RWPE2 (cell line): ENCODE measurements around the gene CHST6.
"Not testable (repeated sequence)": the region's sequence is repeated elsewhere in the genome, so short reads cannot be mapped to it uniquely, and the experiment has no call there.

ENCODE experiments used
- ATAC-seq: fragments of 200-7000 bp; cut with Tn5 transposase; 3 replicates; pipeline ENCODE4 v1.9.1; 2021; ENCODE audit warnings: low read depth
- DNase-seq: peaks from one replicate; pipeline ENCODE4 v3.0.0-alpha.2; 2020; ENCODE audit warnings: low spot score
- H3K27ac ChIP-seq: fragments of 450-650 bp; 2 replicates; pipeline ENCODE4 v1.5.1; 2017; ENCODE audit warnings: mild to moderate bottlenecking; ENCODE audit not compliant: poor library complexity, severe bottlenecking
- H3K27me3 ChIP-seq: fragments of 250-450 bp; sonication (Bioruptor Pico); 2 replicates; pipeline ENCODE4 v1.5.1; 2021; ENCODE audit warnings: mild to moderate bottlenecking, moderate library complexity; ENCODE audit not compliant: insufficient read depth, poor library complexity, severe bottlenecking
- H3K36me3 ChIP-seq: fragments of 250-450 bp; sonication (Bioruptor Pico); 2 replicates; pipeline ENCODE4 v1.5.1; 2020; ENCODE audit warnings: low read depth, mild to moderate bottlenecking, moderate library complexity
- H3K4me1 ChIP-seq: fragments of 250-450 bp; sonication (Bioruptor Pico); 2 replicates; pipeline ENCODE4 v1.5.1; 2021; ENCODE audit warnings: mild to moderate bottlenecking, moderate library complexity; ENCODE audit not compliant: insufficient read depth, poor library complexity, severe bottlenecking
- H3K4me3 ChIP-seq: fragments of 250-450 bp; sonication (Bioruptor Pico); 2 replicates; pipeline ENCODE4 v1.5.1; 2021; ENCODE audit warnings: mild to moderate bottlenecking, moderate library complexity; ENCODE audit not compliant: severe bottlenecking
- H3K9me3 ChIP-seq: fragments of 250-450 bp; sonication (Bioruptor Pico); 2 replicates; pipeline ENCODE4 v1.5.1; 2021; ENCODE audit warnings: mild to moderate bottlenecking, moderate library complexity; ENCODE audit not compliant: severe bottlenecking
- TF ChIP-seq, protein P1 (sequence below): fragments of 450-650 bp; IDR thresholded peaks from one replicate; pipeline ENCODE4 v1.5.1; 2017; ENCODE audit warnings: mild to moderate bottlenecking, moderate library complexity; ENCODE audit not compliant: poor library complexity, severe bottlenecking

CHST6 gene

DNA sequence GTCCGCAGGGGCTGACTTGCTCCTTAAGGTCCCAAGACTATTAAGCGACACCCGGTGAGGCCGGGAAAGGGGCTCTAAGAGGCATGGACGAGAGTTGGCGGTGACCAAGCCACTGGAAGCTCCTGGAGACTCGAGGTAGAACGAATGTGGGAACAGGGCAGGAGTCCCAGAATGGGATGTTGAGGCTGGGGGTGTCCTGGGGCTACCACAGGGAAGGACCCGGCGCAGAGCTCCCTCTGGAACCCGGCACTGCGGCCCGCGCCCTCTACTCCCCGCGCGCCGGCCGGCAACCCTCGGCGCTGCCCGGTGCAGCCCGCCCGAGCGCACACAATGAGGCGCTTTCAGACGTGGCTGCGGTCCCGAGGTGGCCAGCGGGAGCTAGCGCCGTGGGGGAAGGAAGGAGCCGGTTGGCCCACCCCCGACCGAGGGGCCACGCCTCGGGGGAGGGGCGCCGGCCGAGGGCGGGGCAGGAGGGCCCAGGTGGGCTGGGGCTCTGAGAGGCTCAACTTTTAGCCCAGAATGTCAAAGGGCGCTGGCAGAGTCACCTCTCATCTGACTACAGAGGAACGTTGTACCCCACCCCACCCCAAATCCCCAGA lies at the start of gene CHST6:
CHST6 (minus strand) TSS at position 366 of the 599 bp plus-strand sequence. CDS start 15,613 bp downstream, outside the sequence.
- Histone ChIP-seq H3K36me3 (no peaks in the 10 kb centered on the region), H3K4me1 (peaks cover 11% of the 10 kb centered on the region), H3K27me3 (peaks cover 4% of the 10 kb centered on the region), H3K9me3 (no peaks in the 10 kb centered on the region), H3K27ac (no peak within 1 kb of the TSS), H3K4me3 (peak within 1 kb of the TSS; percentile 28)
- TF ChIP-seq, protein P1, sequence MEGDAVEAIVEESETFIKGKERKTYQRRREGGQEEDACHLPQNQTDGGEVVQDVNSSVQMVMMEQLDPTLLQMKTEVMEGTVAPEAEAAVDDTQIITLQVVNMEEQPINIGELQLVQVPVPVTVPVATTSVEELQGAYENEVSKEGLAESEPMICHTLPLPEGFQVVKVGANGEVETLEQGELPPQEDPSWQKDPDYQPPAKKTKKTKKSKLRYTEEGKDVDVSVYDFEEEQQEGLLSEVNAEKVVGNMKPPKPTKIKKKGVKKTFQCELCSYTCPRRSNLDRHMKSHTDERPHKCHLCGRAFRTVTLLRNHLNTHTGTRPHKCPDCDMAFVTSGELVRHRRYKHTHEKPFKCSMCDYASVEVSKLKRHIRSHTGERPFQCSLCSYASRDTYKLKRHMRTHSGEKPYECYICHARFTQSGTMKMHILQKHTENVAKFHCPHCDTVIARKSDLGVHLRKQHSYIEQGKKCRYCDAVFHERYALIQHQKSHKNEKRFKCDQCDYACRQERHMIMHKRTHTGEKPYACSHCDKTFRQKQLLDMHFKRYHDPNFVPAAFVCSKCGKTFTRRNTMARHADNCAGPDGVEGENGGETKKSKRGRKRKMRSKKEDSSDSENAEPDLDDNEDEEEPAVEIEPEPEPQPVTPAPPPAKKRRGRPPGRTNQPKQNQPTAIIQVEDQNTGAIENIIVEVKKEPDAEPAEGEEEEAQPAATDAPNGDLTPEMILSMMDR: no peak
- DNase-seq (no peak), ATAC-seq (peak; percentile 55)

DNA sequence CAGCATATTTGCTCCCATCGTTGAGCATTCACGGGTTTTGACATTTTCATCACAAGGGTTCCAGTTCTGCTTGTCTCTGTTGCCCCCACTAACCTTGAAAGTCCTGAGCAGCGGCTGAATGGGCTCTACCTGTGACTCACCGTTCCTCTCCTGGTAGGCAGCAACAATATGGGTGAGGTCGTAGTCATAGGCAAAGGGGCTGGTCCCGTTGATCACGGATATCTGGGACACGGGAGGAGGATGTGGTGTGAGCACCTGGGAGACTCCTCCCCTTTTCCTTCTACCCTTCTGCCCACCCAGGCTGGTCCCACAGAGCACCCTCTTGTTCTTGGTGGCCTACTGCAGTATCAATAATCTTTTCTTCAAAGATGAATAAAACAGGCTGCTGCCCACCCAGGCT lies 47.2 kb upstream of the CHST6 start:
- not testable (repeated sequence) for H3K27me3 ChIP-seq, H3K9me3 ChIP-seq, H3K4me1 ChIP-seq, DNase-seq, H3K4me3 ChIP-seq, H3K27ac ChIP-seq, ATAC-seq
- peaks cover 18% of the 10 kb centered on the region for H3K36me3 ChIP-seq

DNA sequence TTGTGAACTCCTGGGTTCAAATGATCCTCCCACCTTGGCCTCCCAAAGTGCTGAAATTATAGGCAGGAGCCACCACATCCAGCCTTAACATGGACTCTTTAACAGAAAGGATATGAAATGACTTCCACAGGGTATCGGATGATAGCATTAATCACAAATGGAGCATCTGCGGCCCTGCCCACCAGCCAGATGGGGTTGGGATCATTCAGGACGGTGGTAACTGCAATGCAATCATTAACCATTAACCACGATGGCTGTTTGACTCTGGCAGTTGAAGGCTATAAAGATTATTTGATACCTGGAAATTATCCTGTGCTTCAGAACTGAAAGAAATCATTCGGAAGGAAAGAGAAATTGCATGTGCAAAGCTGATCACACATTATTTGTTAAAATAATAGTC lies 46.0 kb upstream of the CHST6 start:
- H3K4me3 ChIP-seq: no peak overlapping the region
- no peaks in the 10 kb centered on the region for H3K27me3 ChIP-seq
- no peaks in the 10 kb centered on the region for H3K4me1 ChIP-seq
- H3K27ac ChIP-seq: no peak overlapping the region
- TF ChIP-seq, protein P1: no peak
- peaks cover 18% of the 10 kb centered on the region for H3K36me3 ChIP-seq
- peaks cover 2% of the 10 kb centered on the region for H3K9me3 ChIP-seq
- no peak for DNase-seq
- ATAC-seq: no peak

DNA sequence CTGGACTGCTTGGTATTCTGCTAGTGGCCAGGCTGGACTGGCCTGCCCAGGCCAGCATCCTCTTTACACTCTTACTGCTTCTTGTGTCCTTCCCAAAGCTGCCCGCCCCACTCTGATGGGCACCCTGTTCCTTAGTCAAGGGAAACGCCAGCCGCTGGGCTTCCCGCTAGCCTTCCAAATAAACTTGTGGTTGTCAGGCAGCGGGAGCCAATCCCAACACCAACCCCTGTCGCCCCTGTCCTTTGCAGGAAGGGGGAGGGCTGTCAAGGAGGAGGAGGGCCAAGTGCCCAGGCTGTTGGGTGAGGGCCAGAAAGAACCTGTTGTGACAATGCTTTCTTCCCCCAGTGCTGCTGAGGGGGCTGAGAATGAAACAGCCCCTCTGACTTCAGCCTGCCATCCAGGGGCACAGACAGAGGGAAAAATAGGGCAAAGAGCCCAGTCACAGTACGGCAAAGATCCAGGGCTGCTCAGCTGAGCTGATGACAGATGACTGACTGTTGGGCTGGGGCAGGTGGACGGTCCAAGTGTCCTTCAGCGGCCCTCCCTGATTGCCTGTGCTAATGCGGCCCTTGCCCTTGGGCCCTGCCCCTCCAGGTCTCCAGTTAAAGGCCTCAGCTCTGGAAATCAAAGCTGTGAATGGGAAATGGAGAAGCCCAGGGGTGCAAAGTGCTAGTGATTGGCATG lies 43.8 kb upstream of the CHST6 start:
- DNase-seq, H3K27me3 ChIP-seq, H3K4me3 ChIP-seq, H3K9me3 ChIP-seq, H3K4me1 ChIP-seq, H3K27ac ChIP-seq: not testable (repeated sequence)
- H3K36me3 ChIP-seq: peaks cover 18% of the 10 kb centered on the region
- ATAC-seq: peak; percentile 69

DNA sequence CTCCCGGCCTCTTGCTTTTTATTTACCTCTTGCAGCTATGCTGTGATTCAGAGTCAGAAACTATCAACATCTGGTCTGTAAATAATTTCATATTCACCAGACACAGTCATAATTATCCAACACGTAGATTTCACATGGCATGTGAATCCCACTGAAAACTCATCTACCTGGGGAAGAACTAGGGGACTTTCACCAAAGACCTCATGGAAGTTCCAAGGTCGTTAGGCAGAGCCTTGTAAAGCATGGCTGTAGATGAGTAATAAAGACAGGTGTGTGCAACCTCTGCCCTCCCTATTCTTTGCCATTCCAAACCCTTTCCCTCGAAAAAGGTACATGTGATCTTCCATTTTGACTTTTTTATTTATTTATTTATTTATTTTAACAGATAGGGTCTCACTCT lies 42.5 kb upstream of the CHST6 start:
- H3K27me3 ChIP-seq: no peaks in the 10 kb centered on the region
- H3K4me1 ChIP-seq: no peaks in the 10 kb centered on the region
- peaks cover 2% of the 10 kb centered on the region for H3K9me3 ChIP-seq
- DNase-seq (no peak), ATAC-seq (no peak)
- TF ChIP-seq, protein P1: no peak
- H3K4me3 ChIP-seq: no peak overlapping the region
- H3K27ac ChIP-seq: no peak overlapping the region
- H3K36me3 ChIP-seq: peaks cover 9% of the 10 kb centered on the region

DNA sequence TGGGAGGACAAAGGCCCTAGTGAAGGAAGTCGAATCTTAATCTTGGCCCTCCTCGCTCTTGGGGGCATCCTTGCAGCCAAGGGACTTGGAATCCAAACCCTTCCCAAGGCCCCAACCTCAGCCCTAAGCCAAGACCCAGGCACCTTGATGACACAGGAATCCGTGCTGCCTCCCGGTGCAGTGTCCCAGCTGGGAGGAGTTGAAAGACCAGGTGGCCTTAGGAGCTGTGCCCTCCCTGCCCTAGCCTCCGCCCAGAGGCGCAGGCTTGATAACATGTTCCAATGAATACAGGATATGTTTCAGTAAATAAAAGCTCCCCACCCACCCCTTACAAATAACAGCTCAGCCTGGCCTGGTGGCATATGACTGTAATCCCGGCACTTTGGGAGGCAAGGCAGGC lies 40.7 kb upstream of the CHST6 start, which contains the start of gene CHST5:
CHST5 (minus strand) TSS at position 208 of the 400 bp plus-strand sequence. CDS start 5,724 bp downstream, outside the sequence.
- H3K4me1 ChIP-seq: no peaks in the 10 kb centered on the region
- no peak within 1 kb of the TSS for H3K4me3 ChIP-seq
- H3K27me3 ChIP-seq: no peaks in the 10 kb centered on the region
- H3K27ac ChIP-seq: no peak within 1 kb of the TSS
- no peaks in the 10 kb centered on the region for H3K9me3 ChIP-seq
- DNase-seq (no peak), ATAC-seq (no peak)
- TF ChIP-seq, protein P1: no peak
- 0 out of 2 replicates have a peak, but pooled peaks cover 3% of the 10 kb centered on the region for H3K36me3 ChIP-seq
